Testis (tissue), 3 donors: ENCODE results near the gene UBE2QL1. TPM values are rescaled to one million over a fixed set of nuclear protein-coding genes. Genes with fewer than 3 reads are reported as not detected.

Experiments used
- DNase-seq: peaks from one replicate; pipeline ENCODE4 v3.0.0-alpha.2; 2019
- H3K27ac ChIP-seq, 2 donors: fragments of 200-600 bp; sonication (generic); one replicate each; pipeline ENCODE4 v1.5.1; 2019
- H3K27me3 ChIP-seq: fragments of 200-600 bp; sonication (generic); one replicate; pipeline ENCODE4 v1.5.1; 2019
- H3K36me3 ChIP-seq: fragments of 200-600 bp; sonication (generic); one replicate; pipeline ENCODE4 v1.5.1; 2017; ENCODE audit warnings: low read depth; ENCODE audit errors: missing control alignments
- H3K4me1 ChIP-seq: fragments of 200-600 bp; sonication (generic); one replicate; pipeline ENCODE4 v1.5.1; 2019
- H3K4me3 ChIP-seq, 2 donors: fragments of 200-600 bp; sonication (generic); one replicate each; pipeline ENCODE4 v1.5.1; 2017 to 2019
- H3K9me3 ChIP-seq: fragments of 200-600 bp; sonication (generic); one replicate; pipeline ENCODE4 v1.5.1; 2017
- POLR2A ChIP-seq: fragments of 450-650 bp; IDR thresholded peaks from one replicate; pipeline ENCODE4 v1.6.1; 2017; ENCODE audit warnings: antibody characterized with exemption, mild to moderate bottlenecking, moderate library complexity
- WGBS, 2 donors: methylation state at CpG; one replicate each; pipeline ENCODE4 v1.1.5; 2018; 5-methylcytosine and 5-hydroxymethylcytosine counted together
- intact Hi-C: fragments of 100-400 bp; cut with DNase I; formaldehyde crosslinking; loops from one replicate; pipeline ENCODE4 v1.15.1; 2023; ENCODE audit warnings: low total_unique reads
- polyA plus RNA-seq: library from polyadenylated mRNA; stranded (reverse); fragments of 350-450 nt; fragmentation: Illumina TruSeq; extraction: RNeasy Lipid Tissue Mini Kit (QIAGEN cat#74804); gene quantifications from one replicate; pipeline ENCODE4 v1.2.3, GENCODE V29; 2014; ENCODE audit warnings: low read depth, low replicate concordance; ENCODE audit not compliant: insufficient read depth
- total RNA-seq, 2 donors: library from RNA; depleted of rRNA; stranded (reverse); fragments of >200 nt; gene quantifications; one replicate each; pipeline ENCODE4 v1.2.3, GENCODE V29; 2016
- TF ChIP-seq, protein P1 (sequence below), 3 experiments: fragments of 450-650 bp in 2 of 3; fragments of 200-600 bp in 1 of 3; sonication (generic) in 1 of 3; IDR thresholded peaks; one replicate each; pipeline ENCODE4 v1.5.1; 2016 to 2019; ENCODE audit warnings: antibody characterized with exemption in 3 of 3, mild to moderate bottlenecking in 2 of 3, moderate library complexity in 1 of 3

The UBE2QL1 gene
- total and polyA plus RNA-seq, 3 donors from 2014 or later = 1.9 to 3.2 (median 2.0) TPM

DNA sequence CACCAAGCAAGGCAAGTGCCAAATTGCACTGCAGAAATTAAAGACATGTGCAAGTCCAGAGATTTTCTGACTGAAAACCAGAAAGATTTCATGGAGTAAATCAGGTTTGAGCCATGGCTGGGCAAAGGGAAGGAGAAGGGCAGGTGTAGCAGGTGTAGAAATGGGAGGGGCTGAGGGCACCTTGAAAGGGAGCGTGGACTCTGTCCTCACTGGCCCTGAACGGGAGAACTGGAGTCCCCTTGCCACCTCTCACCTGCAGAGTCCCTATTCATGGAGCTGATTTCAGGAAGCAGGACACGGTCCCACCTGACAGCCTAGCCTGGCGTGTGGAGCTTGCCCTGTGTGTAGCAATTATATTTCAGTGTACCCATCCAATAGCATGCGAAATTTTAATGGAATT is 46.3 kb downstream of the UBE2QL1 start:
- TF ChIP-seq, protein P1, sequence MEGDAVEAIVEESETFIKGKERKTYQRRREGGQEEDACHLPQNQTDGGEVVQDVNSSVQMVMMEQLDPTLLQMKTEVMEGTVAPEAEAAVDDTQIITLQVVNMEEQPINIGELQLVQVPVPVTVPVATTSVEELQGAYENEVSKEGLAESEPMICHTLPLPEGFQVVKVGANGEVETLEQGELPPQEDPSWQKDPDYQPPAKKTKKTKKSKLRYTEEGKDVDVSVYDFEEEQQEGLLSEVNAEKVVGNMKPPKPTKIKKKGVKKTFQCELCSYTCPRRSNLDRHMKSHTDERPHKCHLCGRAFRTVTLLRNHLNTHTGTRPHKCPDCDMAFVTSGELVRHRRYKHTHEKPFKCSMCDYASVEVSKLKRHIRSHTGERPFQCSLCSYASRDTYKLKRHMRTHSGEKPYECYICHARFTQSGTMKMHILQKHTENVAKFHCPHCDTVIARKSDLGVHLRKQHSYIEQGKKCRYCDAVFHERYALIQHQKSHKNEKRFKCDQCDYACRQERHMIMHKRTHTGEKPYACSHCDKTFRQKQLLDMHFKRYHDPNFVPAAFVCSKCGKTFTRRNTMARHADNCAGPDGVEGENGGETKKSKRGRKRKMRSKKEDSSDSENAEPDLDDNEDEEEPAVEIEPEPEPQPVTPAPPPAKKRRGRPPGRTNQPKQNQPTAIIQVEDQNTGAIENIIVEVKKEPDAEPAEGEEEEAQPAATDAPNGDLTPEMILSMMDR (IDR thresholded peaks at IDR 0.05) = no peak
- no peak for TF ChIP-seq POLR2A
- Histone ChIP-seq H3K27ac (no peak overlapping the region), H3K4me1 (no peaks in the 10 kb centered on the region), H3K9me3 (no peaks in the 10 kb centered on the region), H3K27me3 (no peaks in the 10 kb centered on the region), H3K4me3 (no peak overlapping the region), H3K36me3 (no peaks in the 10 kb centered on the region)
- DNase-seq = no peak
- WGBS, 2 donors = 93 to 100% methylated on average over 3 to 5 of the region's 5 CpGs
- intact Hi-C loops = no loop called here

GRCh38 chr5:6495433-6496206 is 47.0 kb downstream of the UBE2QL1 start:
- WGBS, 2 donors = 60 to 65% methylated on average over 8 of the region's 8 CpGs
- intact Hi-C loops = no loop called here
- H3K27ac ChIP-seq = no peak overlapping the region
- H3K4me3 ChIP-seq = no peak overlapping the region
- TF ChIP-seq, protein P1 (IDR thresholded peaks at IDR 0.05) = no peak
- TF ChIP-seq POLR2A = no peak
- H3K36me3 ChIP-seq = no peaks in the 10 kb centered on the region
- no peaks in the 10 kb centered on the region for H3K4me1 ChIP-seq
- DNase-seq = no peak
- H3K27me3 ChIP-seq = no peaks in the 10 kb centered on the region
- no peaks in the 10 kb centered on the region for H3K9me3 ChIP-seq

- 81 to 87% methylated on average over 5 of the region's 5 CpGs for WGBS, 2 donors
- no peaks in the 10 kb centered on the region for H3K9me3 ChIP-seq
- DNase-seq = no peak
Observed at GRCh38 chr5:6496207-6496584, 47.5 kb downstream of the UBE2QL1 start.

GRCh38 chr5:6496636-6497035 is 48.0 kb downstream of the UBE2QL1 start:
- Histone ChIP-seq H3K36me3 (no peaks in the 10 kb centered on the region), H3K27me3 (no peaks in the 10 kb centered on the region), H3K27ac (no peak overlapping the region), H3K4me3 (no peak overlapping the region), H3K4me1 (no peaks in the 10 kb centered on the region), H3K9me3 (no peaks in the 10 kb centered on the region)
- WGBS, 2 donors = 87 to 92% methylated on average over 6 of the region's 6 CpGs
- intact Hi-C loops = no loop called here
- DNase-seq = no peak
- TF ChIP-seq POLR2A = no peak
- TF ChIP-seq, protein P1 (IDR thresholded peaks at IDR 0.05) = no peak

More at GRCh38 chr5:6496207-6496584, 47.5 kb downstream of the UBE2QL1 start:
- Histone ChIP-seq H3K4me1 (no peaks in the 10 kb centered on the region), H3K27ac (no peak overlapping the region), H3K27me3 (no peaks in the 10 kb centered on the region), H3K36me3 (no peaks in the 10 kb centered on the region), H3K4me3 (no peak overlapping the region)
- no peak for TF ChIP-seq POLR2A
- TF ChIP-seq, protein P1 (IDR thresholded peaks at IDR 0.05) = no peak
- intact Hi-C loops = no loop called here

GRCh38 chr5:6497262-6497661 is 48.6 kb downstream of the UBE2QL1 start:
- Histone ChIP-seq H3K4me1 (no peaks in the 10 kb centered on the region), H3K9me3 (no peaks in the 10 kb centered on the region), H3K27ac (no peak overlapping the region), H3K27me3 (no peaks in the 10 kb centered on the region), H3K4me3 (no peak overlapping the region), H3K36me3 (no peaks in the 10 kb centered on the region)
- intact Hi-C loops = no loop called here
- 59 to 68% methylated on average over 1 of the region's 1 CpG for WGBS, 2 donors
- TF ChIP-seq, protein P1 (IDR thresholded peaks at IDR 0.05) = no peak
- no peak for TF ChIP-seq POLR2A
- DNase-seq = no peak
